Aorta (tissue), 5 donors: ENCODE data around the gene NET1. TPM values are rescaled to one million over a fixed set of nuclear protein-coding genes. Genes with fewer than 3 reads are reported as not detected.
"Not testable (repeated sequence)": the region's sequence is repeated elsewhere in the genome, so short reads cannot be mapped to it uniquely, and the experiment has no call there.

Source experiments
- ATAC-seq: fragments of 200-7000 bp; cut with Tn5 transposase; one replicate; pipeline ENCODE4 v1.9.1; 2022; ENCODE audit warnings: moderate library complexity; ENCODE audit not compliant: low FRiP score
- DNase-seq, 2 donors: peaks; one replicate each; pipeline ENCODE4 v3.0.0-alpha.2; 2020
- H3K27ac ChIP-seq, 2 donors: one replicate each; pipeline ENCODE4 v1.5.1; 2013; ENCODE audit warnings: low read length in 2 of 2, mild to moderate bottlenecking in 2 of 2, moderate library complexity in 2 of 2, control low read depth in 1 of 2, inconsistent platforms in 1 of 2, low read depth in 1 of 2
- H3K27me3 ChIP-seq, 2 donors: one replicate each; pipeline ENCODE4 v1.6.1; 2013; ENCODE audit warnings: control low read depth in 1 of 2, low read length in 1 of 2, mild to moderate bottlenecking in 1 of 2, moderate library complexity in 1 of 2; ENCODE audit not compliant: insufficient read depth in 2 of 2, control insufficient read depth in 1 of 2
- H3K36me3 ChIP-seq, 2 donors: one replicate each; pipeline ENCODE4 v1.6.1; 2013; ENCODE audit warnings: control low read depth in 1 of 2, low read length in 1 of 2, mild to moderate bottlenecking in 1 of 2; ENCODE audit not compliant: insufficient read depth in 2 of 2, control insufficient read depth in 1 of 2
- H3K4me1 ChIP-seq, 2 donors: one replicate each; pipeline ENCODE4 v1.6.1; 2013; ENCODE audit warnings: low read length in 2 of 2, control low read depth in 1 of 2, mild to moderate bottlenecking in 1 of 2, moderate library complexity in 1 of 2; ENCODE audit not compliant: insufficient read depth in 2 of 2, control insufficient read depth in 1 of 2
- H3K4me3 ChIP-seq, 2 donors: one replicate each; pipeline ENCODE4 v1.5.1; 2013; ENCODE audit warnings: low read length in 2 of 2, control low read depth in 1 of 2, mild to moderate bottlenecking in 1 of 2
- H3K9me3 ChIP-seq: one replicate; pipeline ENCODE4 v1.6.1; 2013; ENCODE audit warnings: mild to moderate bottlenecking, low read length; ENCODE audit not compliant: control insufficient read depth
- WGBS, 2 donors: extraction: QIAGEN DNeasy Blood & Tissue Kit; methylation state at CpG; one replicate each; pipeline ENCODE4 v1.1.7; 2013; 5-methylcytosine and 5-hydroxymethylcytosine counted together
- intact Hi-C, 2 donors: fragments of 100-400 bp; cut with DNase I; formaldehyde crosslinking; loops; one replicate each; pipeline versions ENCODE4 v1.14.2 to v1.15.0; 2022
- polyA plus RNA-seq, 2 donors: library from polyadenylated mRNA; stranded (reverse); fragments of 200-250 nt; gene quantifications; one replicate each; pipeline ENCODE4 v1.2.3, GENCODE V29; 2013
- total RNA-seq, 2 donors: library from RNA; stranded (reverse); fragmentation: NEBNext Ultra II Directional; extraction: Animal tissue kit (Norgen Biotek cat#: 25700); gene quantifications; one replicate each; pipeline ENCODE4 v1.2.1, GENCODE V29; 2021
- donor health status: healthy with polysubstance abuse.
- donor health status: Bipolar disorder and iron deficiency.
- donor health status: DM: no; HTN: no; CAD: no.
- donor health status: DM: no; HTN: no; CAD: no.
- donor health status: DM: yes; HTN: yes; CAD: no.

NET1 gene
- total and polyA plus RNA-seq, 4 donors = 76.2 to 451 (median 253) TPM

DNA sequence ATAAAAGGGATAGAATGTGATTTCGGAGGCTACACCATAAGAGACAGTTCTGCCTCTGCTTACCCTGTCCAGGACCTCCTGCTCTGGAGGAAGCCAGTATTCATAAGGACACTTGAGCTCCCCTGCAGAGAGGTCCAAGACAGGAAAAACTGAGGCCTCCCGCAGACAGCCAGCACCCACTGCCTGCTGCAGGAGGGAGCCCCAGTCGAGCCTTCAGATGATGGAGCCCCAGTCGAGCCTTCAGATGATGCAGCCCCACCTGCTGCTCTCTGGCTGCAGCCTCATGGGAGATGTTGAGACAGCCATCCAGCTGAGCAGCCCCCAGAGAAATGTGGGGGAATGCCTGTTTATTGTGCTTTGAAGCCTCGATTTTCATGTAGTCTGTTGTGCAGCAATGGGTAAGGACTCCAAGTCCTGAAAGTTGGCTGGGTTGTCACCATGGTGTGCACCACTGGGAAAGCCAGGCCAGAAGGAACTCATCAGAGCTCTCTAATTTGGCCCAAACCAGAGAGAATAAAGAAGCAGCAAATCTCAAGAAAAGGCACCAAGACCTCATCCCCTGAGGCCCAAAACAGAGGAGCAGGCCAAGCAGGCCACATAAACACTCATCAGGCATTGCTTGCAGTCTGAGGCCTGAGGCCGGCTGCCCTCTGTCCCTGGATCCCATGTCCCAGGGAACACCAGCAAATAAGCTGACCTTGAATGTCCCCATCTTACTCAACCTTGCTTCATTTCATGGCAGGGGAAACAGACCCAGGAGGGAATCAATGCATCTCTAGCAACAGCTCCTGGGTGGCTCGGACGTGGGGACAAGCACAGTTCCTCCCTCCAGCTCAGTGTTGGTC is 56.1 kb downstream of the NET1 start:
- ATAC-seq (peak; percentile 52), DNase-seq (no peak)
- Histone ChIP-seq H3K36me3 (no peaks in the 10 kb centered on the region), H3K4me3 (no peak overlapping the region), H3K9me3 (no peaks in the 10 kb centered on the region), H3K4me1 (no peaks in the 10 kb centered on the region), H3K27ac (no peak overlapping the region), H3K27me3 (no peaks in the 10 kb centered on the region)
- 82 to 83% methylated on average over 8 of the region's 8 CpGs for WGBS, 2 donors
- intact Hi-C loops = loop anchor here in 1 of 2 donors (5.0 kb wide), 1 partner anchor 64 kb away; no protein-coding TSS in a partner anchor

DNA sequence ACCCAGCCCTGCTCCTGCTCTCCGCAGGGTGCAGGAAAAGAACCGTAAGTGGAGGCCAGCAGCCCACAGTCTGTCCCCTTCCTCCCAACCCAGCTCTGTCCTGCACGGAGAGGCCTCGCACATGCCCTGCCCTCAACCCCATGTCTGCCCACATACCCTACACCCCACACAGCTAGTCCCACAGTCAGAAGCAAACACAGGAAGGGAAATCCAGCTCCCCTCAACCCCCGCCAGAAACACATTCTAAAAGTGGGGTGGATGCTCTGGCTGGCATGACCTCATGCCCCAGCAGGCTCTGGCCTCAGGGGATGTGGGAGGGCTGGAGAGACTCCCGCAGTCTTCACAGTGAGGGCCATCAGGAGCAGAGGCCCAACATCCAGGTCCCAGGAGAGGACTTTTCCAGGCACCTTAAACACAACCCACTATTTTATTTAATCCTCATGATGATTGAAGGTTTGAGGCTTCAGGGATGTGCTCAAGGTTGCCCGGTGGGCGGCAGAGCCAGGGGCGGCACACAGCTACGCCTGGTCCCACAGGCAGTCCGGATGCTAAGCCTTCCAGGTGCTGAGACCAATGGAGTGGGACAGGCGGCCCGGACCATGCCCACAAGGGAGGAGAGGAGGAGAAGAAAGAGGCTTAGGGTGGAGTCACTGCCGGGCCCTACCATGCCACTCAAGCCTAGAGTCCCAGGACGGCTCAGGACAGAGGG is 57.1 kb downstream of the NET1 start:
- Histone ChIP-seq H3K27me3 (no peaks in the 10 kb centered on the region), H3K9me3 (no peaks in the 10 kb centered on the region), H3K27ac (no peak overlapping the region), H3K4me1 (no peaks in the 10 kb centered on the region), H3K4me3 (no peak overlapping the region), H3K36me3 (no peaks in the 10 kb centered on the region)
- intact Hi-C loops = loop anchor here in 1 of 2 donors (5.0 kb wide), 1 partner anchor 63 kb away; no protein-coding TSS in a partner anchor
- 81 to 89% methylated on average over 15 of the region's 15 CpGs for WGBS, 2 donors
- DNase-seq = no peak
- ATAC-seq = peak; percentile 27

DNA sequence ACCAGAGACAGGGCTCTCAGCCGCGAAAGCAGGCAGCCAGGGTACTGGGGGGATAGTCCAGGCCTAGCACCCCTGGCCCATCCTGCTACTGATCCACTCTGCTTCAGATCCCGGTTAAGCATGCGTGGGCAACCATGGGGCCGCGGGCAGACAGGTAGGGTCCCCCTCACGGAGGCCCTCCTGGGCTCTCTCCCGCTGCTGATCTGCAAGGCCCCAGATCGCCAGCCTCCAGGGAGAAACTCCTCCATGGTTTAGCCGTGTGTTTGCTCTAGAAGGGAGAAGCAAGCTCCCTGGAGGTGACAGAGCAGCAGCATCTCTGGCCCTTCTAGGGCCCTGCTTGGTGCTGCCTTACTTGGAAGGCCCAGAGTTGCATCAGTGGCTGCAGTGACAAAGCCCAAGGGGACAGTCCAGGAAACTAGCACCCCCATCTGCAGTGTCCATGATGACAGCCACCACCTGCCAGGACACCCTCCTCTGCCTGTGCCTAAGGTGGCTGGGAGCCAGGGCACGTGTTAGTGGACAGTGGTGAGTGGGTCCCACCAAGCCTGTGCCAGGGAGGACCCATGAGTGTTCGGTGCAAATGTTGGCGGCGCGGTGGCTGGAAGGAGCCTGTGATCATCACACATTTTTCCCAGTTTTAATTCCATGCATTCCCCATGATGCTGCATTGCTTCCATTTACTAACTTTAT is 57.9 kb downstream of the NET1 start:
- no peak overlapping the region for H3K4me3 ChIP-seq
- WGBS, 2 donors = 96 to 98% methylated on average over 15 of the region's 15 CpGs
- no peaks in the 10 kb centered on the region for H3K9me3 ChIP-seq
- DNase-seq (no peak), ATAC-seq (peak; percentile 24)
- no peak overlapping the region for H3K27ac ChIP-seq
- H3K4me1 ChIP-seq = no peaks in the 10 kb centered on the region
- no peaks in the 10 kb centered on the region for H3K27me3 ChIP-seq
- intact Hi-C loops = no loop called here
- H3K36me3 ChIP-seq = no peaks in the 10 kb centered on the region

DNA sequence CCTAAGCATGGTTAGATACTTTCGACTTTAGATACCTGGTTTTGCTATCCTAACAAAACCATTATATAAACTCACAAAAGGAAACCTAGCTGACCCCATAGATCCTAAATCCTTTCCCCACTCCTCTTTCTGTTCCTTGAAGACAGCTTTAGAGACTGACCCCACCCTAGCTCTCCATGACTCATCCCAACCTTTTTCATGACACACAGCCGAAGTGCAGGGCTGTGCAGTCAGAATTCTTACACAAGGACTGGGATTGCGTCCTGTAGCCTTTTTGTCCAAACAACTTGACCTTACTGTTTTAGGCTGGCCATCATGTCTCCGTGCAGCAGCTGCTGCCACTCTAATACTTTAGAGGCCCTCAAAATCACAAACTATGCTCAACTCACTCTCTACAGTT is 62.3 kb downstream of the NET1 start:
- intact Hi-C loops, H3K4me1 ChIP-seq, H3K4me3 ChIP-seq, H3K36me3 ChIP-seq, DNase-seq, H3K27me3 ChIP-seq, H3K27ac ChIP-seq, ATAC-seq, H3K9me3 ChIP-seq: not testable (repeated sequence)
- 91 to 94% methylated on average over 4 of the region's 4 CpGs for WGBS, 2 donors

GRCh38 chr10:5475088-5475487 is 62.7 kb downstream of the NET1 start:
- intact Hi-C loops, H3K4me3 ChIP-seq, H3K9me3 ChIP-seq, H3K4me1 ChIP-seq, DNase-seq, H3K27ac ChIP-seq, H3K27me3 ChIP-seq, H3K36me3 ChIP-seq, ATAC-seq: not testable (repeated sequence)
- WGBS, 2 donors = 96 to 97% methylated on average over 5 to 6 of the region's 8 CpGs

- ATAC-seq, H3K27me3 ChIP-seq, H3K4me3 ChIP-seq, H3K36me3 ChIP-seq, H3K4me1 ChIP-seq, H3K27ac ChIP-seq, DNase-seq, H3K9me3 ChIP-seq, intact Hi-C loops: not testable (repeated sequence)
- 96% methylated on average over 11 of the region's 12 CpGs for WGBS, 2 donors
Measured at GRCh38 chr10:5475974-5476807, 63.8 kb downstream of the NET1 start.

DNA sequence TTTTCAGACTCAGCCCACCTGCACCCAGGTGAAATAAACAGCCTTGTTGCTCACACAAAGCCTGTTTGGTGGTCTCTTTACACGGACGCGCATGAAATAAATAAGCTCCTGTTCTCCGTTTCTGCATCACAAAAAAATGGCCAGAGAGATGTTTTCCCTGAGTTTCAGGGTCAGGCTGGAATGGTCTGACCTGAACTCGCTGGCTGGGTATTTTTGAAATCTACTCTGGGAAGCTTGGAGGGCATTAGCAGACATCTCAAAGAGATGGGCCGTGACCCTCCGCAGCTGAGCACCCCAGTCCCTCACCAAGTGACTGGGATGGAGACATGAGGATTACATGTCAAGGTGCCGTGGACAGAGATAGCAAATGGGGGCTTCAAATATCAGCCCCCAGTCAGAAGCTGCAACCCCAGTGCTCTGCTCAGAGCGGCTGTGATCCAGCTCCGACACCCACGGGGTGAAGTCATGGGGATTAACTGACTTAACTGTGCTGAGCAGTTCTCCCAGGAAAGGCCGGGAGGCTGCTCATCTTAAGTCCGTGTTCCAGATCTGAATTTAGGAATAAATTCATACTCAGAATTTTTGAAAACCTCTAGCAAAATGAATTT is 64.7 kb downstream of the NET1 start:
- ATAC-seq (no peak), DNase-seq (no peak)
- Histone ChIP-seq H3K27me3 (no peaks in the 10 kb centered on the region), H3K4me1 (no peaks in the 10 kb centered on the region), H3K27ac (no peak overlapping the region), H3K9me3 (no peaks in the 10 kb centered on the region), H3K36me3 (no peaks in the 10 kb centered on the region), H3K4me3 (no peak overlapping the region)
- intact Hi-C loops = no loop called here
- WGBS, 2 donors = 90% methylated on average over 13 of the region's 13 CpGs
